ENCODE measurements around the gene TNRC6A. TPM values are rescaled to one million over a fixed set of nuclear protein-coding genes. Genes with fewer than 3 reads are reported as not detected.
A peak's percentile ranks its signal among the peaks of the same experiment; 100 is the strongest.

The TNRC6A gene
- total and polyA plus RNA-seq, 10 of the 15 experiments (the other 5 are each of a cell fraction or from before 2014, with no cell fraction given) = 4.6 to 41.3 (median 29.7) TPM

DNA sequence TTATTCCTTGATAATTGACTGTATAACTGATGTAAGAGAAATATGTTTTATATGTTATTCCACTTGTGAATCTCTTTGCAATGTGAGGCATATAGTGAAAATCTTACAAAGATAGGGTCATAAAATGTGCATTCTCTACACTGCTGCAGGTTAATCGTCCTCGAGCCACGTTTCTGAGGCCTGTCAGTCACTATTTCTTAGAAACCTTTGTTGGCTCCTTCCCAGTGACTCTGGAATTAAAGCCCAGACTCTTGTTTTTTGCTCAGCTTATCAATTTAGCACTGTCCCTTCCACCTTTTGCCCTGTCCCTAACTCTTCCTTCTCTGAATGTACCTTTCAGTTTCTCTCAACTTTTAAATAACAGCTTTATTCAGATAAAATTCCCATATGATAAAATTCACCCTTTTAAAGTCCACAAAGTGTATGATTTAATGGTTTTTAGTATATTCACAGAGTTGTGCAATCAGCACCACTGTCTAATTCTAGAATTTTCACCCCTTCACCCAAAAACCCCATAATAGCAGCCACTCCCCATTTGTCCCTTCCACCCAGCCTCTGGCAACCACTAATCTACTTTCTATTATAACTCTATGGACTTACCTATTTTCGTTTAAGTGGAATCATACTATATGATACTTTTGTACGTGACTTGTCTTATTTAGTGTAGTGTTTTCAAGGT is 8.6 kb downstream of the TNRC6A start (continued):
- TF ChIP-seq, protein P1, sequence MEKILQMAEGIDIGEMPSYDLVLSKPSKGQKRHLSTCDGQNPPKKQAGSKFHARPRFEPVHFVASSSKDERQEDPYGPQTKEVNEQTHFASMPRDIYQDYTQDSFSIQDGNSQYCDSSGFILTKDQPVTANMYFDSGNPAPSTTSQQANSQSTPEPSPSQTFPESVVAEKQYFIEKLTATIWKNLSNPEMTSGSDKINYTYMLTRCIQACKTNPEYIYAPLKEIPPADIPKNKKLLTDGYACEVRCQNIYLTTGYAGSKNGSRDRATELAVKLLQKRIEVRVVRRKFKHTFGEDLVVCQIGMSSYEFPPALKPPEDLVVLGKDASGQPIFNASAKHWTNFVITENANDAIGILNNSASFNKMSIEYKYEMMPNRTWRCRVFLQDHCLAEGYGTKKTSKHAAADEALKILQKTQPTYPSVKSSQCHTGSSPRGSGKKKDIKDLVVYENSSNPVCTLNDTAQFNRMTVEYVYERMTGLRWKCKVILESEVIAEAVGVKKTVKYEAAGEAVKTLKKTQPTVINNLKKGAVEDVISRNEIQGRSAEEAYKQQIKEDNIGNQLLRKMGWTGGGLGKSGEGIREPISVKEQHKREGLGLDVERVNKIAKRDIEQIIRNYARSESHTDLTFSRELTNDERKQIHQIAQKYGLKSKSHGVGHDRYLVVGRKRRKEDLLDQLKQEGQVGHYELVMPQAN (conservative IDR thresholded peaks at IDR 0.05) = no peak
- TF ChIP-seq EP300 (IDR thresholded peaks at IDR 0.05; ENCODE audit: borderline replicate concordance in 1 of 2, control insufficient read depth in 1 of 2, low read depth in 2 of 2, low read length in 2 of 2) = no peak
- no peak for TF ChIP-seq POLR2AphosphoS2 (IDR thresholded peaks at IDR 0.05; ENCODE audit: low read depth, low read length)
- no peak for TF ChIP-seq WRNIP1 (IDR thresholded peaks at IDR 0.05; ENCODE audit: borderline replicate concordance, low read depth, low read length)

DNA sequence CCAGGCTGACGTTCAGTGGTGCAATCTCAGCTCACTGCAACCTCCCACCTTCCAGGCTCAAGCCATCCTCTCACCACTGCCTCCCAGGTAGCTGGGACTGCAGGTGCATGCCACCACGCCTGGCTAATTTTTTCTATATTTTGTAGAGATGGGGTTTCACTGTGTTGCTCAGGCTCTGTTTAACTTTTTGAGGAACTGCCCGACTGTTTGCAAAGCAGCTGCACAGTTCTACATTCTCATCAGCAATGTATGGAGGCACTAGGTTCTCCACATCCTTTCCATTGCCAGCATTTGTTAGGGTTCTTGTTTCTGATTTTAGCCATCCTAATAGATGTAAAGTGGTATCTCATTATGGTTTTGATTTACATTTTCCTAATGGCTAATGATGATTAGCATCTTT is 9.4 kb downstream of the TNRC6A start:
- FAIRE-seq = no peak
- no peak overlapping the region for H3K4me3 ChIP-seq
- H3K27me3 ChIP-seq (replicated peaks in 1 of 2; ENCODE audit: control insufficient read depth in 2 of 2, insufficient read depth in 2 of 2, low read length in 1 of 2) = no peaks in the 10 kb centered on the region
- SMC1A ChIA-PET (ENCODE audit: uncharacterized antibody, unreplicated experiment) = interaction anchor here (3.3 kb wide), 1 partner anchor 8 kb away, joined by 12 read pairs; no protein-coding TSS in a partner anchor
- no peak overlapping the region for H2AFZ ChIP-seq (ENCODE audit: control insufficient read depth, low read depth, low read length)
- H3K4me2 ChIP-seq (ENCODE audit: control insufficient read depth, insufficient read depth) = no peak overlapping the region
- no peak for ATAC-seq
- H3K79me2 ChIP-seq (ENCODE audit: control insufficient read depth, insufficient read depth, low read length) = peaks cover 92% of the 10 kb centered on the region
- RAD21 ChIA-PET (ENCODE audit: unreplicated experiment) = no interaction called here
- POLR2A ChIA-PET = interaction anchor here (0.6 kb wide), 1 partner anchor 17 kb away, joined by 3 read pairs; no protein-coding TSS in a partner anchor
- CTCF ChIA-PET = interaction anchor here (1.3 to 1.4 kb wide), 2 partner anchors 10 to 188 kb away, joined by 3 to 4 read pairs; no protein-coding TSS in a partner anchor
- intact Hi-C loops (cut with micrococcal nuclease; ENCODE audit: unreplicated experiment) (no loop called here), in situ Hi-C loops (cut with MboI) (no loop called here)
- peaks cover under 1% of the 10 kb centered on the region; the same call in 1 of the 2 replicates for H4K20me1 ChIP-seq (ENCODE audit: control insufficient read depth, insufficient read depth)
- TF ChIP-seq ZNF207 (IDR thresholded peaks at IDR 0.05; ENCODE audit: borderline replicate concordance) = no peak
- peak; percentile 46; the same call in 1 of the 2 replicates for TF ChIP-seq SPI1 (IDR thresholded peaks at IDR 0.05; ENCODE audit: borderline replicate concordance, insufficient read depth, low read depth, low read length)
- no peak for TF ChIP-seq SRF (IDR thresholded peaks at IDR 0.05; ENCODE audit: low read depth in 2 of 2, low read length in 2 of 2)
- H3K9ac ChIP-seq (ENCODE audit: control insufficient read depth, insufficient read depth, low read length) = no peak overlapping the region
- peaks cover 2 to 12% of the 10 kb centered on the region in 2 experiments; a peak in 3 of 4 replicates for H3K36me3 ChIP-seq (ENCODE audit: control insufficient read depth in 2 of 2, insufficient read depth in 2 of 2, low read length in 1 of 2)
- no TSS peak for BruUV-seq (replicated peaks)
- H3K27ac ChIP-seq (ENCODE audit: control insufficient read depth, insufficient read depth) = no peak overlapping the region
- H3K4me1 ChIP-seq (ENCODE audit: control insufficient read depth, insufficient read depth, low read length) = peaks cover 28% of the 10 kb centered on the region
- WGBS (ENCODE audit: insufficient coverage, insufficient replicate concordance, low lambda C conversion rate, missing lambda C conversion rate) = 48% methylated on average over 3 of the region's 3 CpGs
- H3K9me3 ChIP-seq (replicated peaks; ENCODE audit: control insufficient read depth, insufficient read depth, low read length) = no peaks in the 10 kb centered on the region
- no peak for DNase-seq (ENCODE audit: low read depth, low spot score)
